Skeletal muscle satellite cell (primary cell): ENCODE measurements around the gene MGLL.

Experiments used
- H3K27me3 ChIP-seq: 2 replicates; pipeline ENCODE4 v1.7.0; 2013; ENCODE audit warnings: low read length; ENCODE audit not compliant: control insufficient read depth, insufficient read depth
- H3K36me3 ChIP-seq: 2 replicates; pipeline ENCODE4 v1.7.0; 2013; ENCODE audit warnings: mild to moderate bottlenecking, control low read depth, low read length; ENCODE audit not compliant: insufficient read depth
- H3K4me1 ChIP-seq: 2 replicates; pipeline ENCODE4 v1.7.0; 2013; ENCODE audit warnings: low read length; ENCODE audit not compliant: control insufficient read depth, insufficient read depth
- H3K4me2 ChIP-seq: 2 replicates; pipeline ENCODE4 v1.7.0; 2013; ENCODE audit warnings: mild to moderate bottlenecking, low read length
- H3K4me3 ChIP-seq: 2 replicates; pipeline ENCODE4 v1.7.0; 2013; ENCODE audit warnings: low read length
- H3K9ac ChIP-seq: 2 replicates; pipeline ENCODE4 v1.7.0; 2013; ENCODE audit warnings: mild to moderate bottlenecking, low read depth, low read length, moderate library complexity
- H3K9me3 ChIP-seq: replicated peaks from 2 replicates; pipeline ENCODE4 v1.7.0; 2013; ENCODE audit warnings: mild to moderate bottlenecking, control low read depth, low read length

MGLL gene

GRCh38 chr3:127794972-127795371 lies 27.3 kb downstream of the MGLL start:
- no peaks in the 10 kb centered on the region for H3K9me3 ChIP-seq
- H3K4me2 ChIP-seq: no peak overlapping the region
- H3K4me1 ChIP-seq: peaks cover 43% of the 10 kb centered on the region
- no peak overlapping the region for H3K9ac ChIP-seq
- no peaks in the 10 kb centered on the region for H3K27me3 ChIP-seq
- H3K36me3 ChIP-seq: peaks cover 17% of the 10 kb centered on the region
- no peak overlapping the region for H3K4me3 ChIP-seq

- Histone ChIP-seq H3K27me3 (no peaks in the 10 kb centered on the region), H3K4me2 (no peak overlapping the region), H3K36me3 (peaks cover 17% of the 10 kb centered on the region), H3K4me1 (peaks cover 39% of the 10 kb centered on the region), H3K9me3 (no peaks in the 10 kb centered on the region), H3K4me3 (no peak overlapping the region), H3K9ac (no peak overlapping the region)
These were observed 27.9 kb downstream of the MGLL start for GRCh38 chr3:127794402-127794801.

GRCh38 chr3:127792541-127793292 lies 29.6 kb downstream of the MGLL start:
- Histone ChIP-seq H3K4me3 (no peak overlapping the region), H3K36me3 (peaks cover 11% of the 10 kb centered on the region), H3K27me3 (no peaks in the 10 kb centered on the region), H3K9ac (peak overlapping the region; percentile 51), H3K9me3 (no peaks in the 10 kb centered on the region), H3K4me2 (no peak overlapping the region), H3K4me1 (peaks cover 39% of the 10 kb centered on the region)

- Histone ChIP-seq H3K27me3 (no peaks in the 10 kb centered on the region), H3K9ac (peak overlapping the region; percentile 11), H3K4me2 (no peak overlapping the region), H3K4me3 (no peak overlapping the region), H3K4me1 (peaks cover 53% of the 10 kb centered on the region), H3K9me3 (no peaks in the 10 kb centered on the region), H3K36me3 (peaks cover 8% of the 10 kb centered on the region)
These were observed 30.9 kb downstream of the MGLL start for GRCh38 chr3:127791221-127791913.

- Histone ChIP-seq H3K36me3 (peaks cover 5% of the 10 kb centered on the region), H3K4me3 (no peak overlapping the region), H3K4me2 (no peak overlapping the region), H3K27me3 (no peaks in the 10 kb centered on the region), H3K9me3 (no peaks in the 10 kb centered on the region), H3K9ac (peak overlapping the region; percentile 11), H3K4me1 (peaks cover 58% of the 10 kb centered on the region)
These were observed 31.5 kb downstream of the MGLL start for GRCh38 chr3:127790882-127791183.

- Histone ChIP-seq H3K4me1 (peaks cover 60% of the 10 kb centered on the region), H3K27me3 (no peaks in the 10 kb centered on the region), H3K9me3 (no peaks in the 10 kb centered on the region), H3K4me2 (no peak overlapping the region), H3K9ac (peak overlapping the region; percentile 11), H3K4me3 (no peak overlapping the region), H3K36me3 (peaks cover 5% of the 10 kb centered on the region)
These were observed 32.1 kb downstream of the MGLL start for GRCh38 chr3:127789990-127790881.

- Histone ChIP-seq H3K4me2 (no peak overlapping the region), H3K4me1 (peaks cover 60% of the 10 kb centered on the region), H3K27me3 (no peaks in the 10 kb centered on the region), H3K9ac (no peak overlapping the region), H3K36me3 (peaks cover 5% of the 10 kb centered on the region), H3K9me3 (no peaks in the 10 kb centered on the region), H3K4me3 (no peak overlapping the region)
These were observed 33.3 kb downstream of the MGLL start for GRCh38 chr3:127789051-127789450.

GRCh38 chr3:127788451-127788909 lies 33.8 kb downstream of the MGLL start:
- Histone ChIP-seq H3K9me3 (no peaks in the 10 kb centered on the region), H3K4me1 (peaks cover 60% of the 10 kb centered on the region), H3K9ac (no peak overlapping the region), H3K4me3 (no peak overlapping the region), H3K36me3 (peaks cover 6% of the 10 kb centered on the region), H3K4me2 (no peak overlapping the region), H3K27me3 (no peaks in the 10 kb centered on the region)

GRCh38 chr3:127787571-127788365 lies 34.5 kb downstream of the MGLL start:
- Histone ChIP-seq H3K9me3 (no peaks in the 10 kb centered on the region), H3K4me2 (no peak overlapping the region), H3K27me3 (no peaks in the 10 kb centered on the region), H3K4me3 (no peak overlapping the region), H3K4me1 (peaks cover 53% of the 10 kb centered on the region), H3K9ac (peak overlapping the region; percentile 26), H3K36me3 (peaks cover 9% of the 10 kb centered on the region)

- peaks cover 52% of the 10 kb centered on the region for H3K4me1 ChIP-seq
- H3K9ac ChIP-seq: peak overlapping the region; percentile 26
- H3K4me3 ChIP-seq: no peak overlapping the region
- no peak overlapping the region for H3K4me2 ChIP-seq
- H3K27me3 ChIP-seq: no peaks in the 10 kb centered on the region
- peaks cover 13% of the 10 kb centered on the region for H3K36me3 ChIP-seq
- no peaks in the 10 kb centered on the region for H3K9me3 ChIP-seq
These were observed 35.2 kb downstream of the MGLL start for GRCh38 chr3:127787071-127787490.
